K562 (cell line): ENCODE data around the gene CTDSPL. TPM values are rescaled to one million over a fixed set of nuclear protein-coding genes. Genes with fewer than 3 reads are reported as not detected.

Source experiments
- CHD7 ChIP-seq: fragments of 200-600 bp; sonication (generic); IDR thresholded peaks from one replicate; pipeline ENCODE4 v1.6.1; 2012; ENCODE audit warnings: mild to moderate bottlenecking, low read depth, low read length, inconsistent platforms
- CSDE1 ChIP-seq, 2 experiments: fragments of 450-650 bp; IDR thresholded peaks; 2 replicates each; pipeline ENCODE4 v1.6.1; 2016; ENCODE audit warnings: mild to moderate bottlenecking in 1 of 2
- E4F1 ChIP-seq: fragments of 250-450 bp; sonication (Bioruptor Pico); IDR thresholded peaks from 2 replicates; pipeline ENCODE4 v1.5.0; 2021; ENCODE audit warnings: mild to moderate bottlenecking, borderline replicate concordance
- FOXP1 ChIP-seq: sonication (generic); formaldehyde crosslinking; IDR thresholded peaks from 2 replicates; pipeline ENCODE4 v1.8.0; 2022; ENCODE audit warnings: mild to moderate bottlenecking, missing genetic modification reagents
- GTF2F1 ChIP-seq: IDR thresholded peaks from 2 replicates; pipeline ENCODE4 v1.6.1; 2011; ENCODE audit warnings: low read depth, low read length, improper control_type of control experiment
- MECOM ChIP-seq: fragments of 250-450 bp; sonication (Bioruptor Pico); IDR thresholded peaks from 2 replicates; pipeline ENCODE4 v1.8.0; 2022; ENCODE audit warnings: inconsistent platforms
- RBM22 ChIP-seq: fragments of 200-400 bp; formaldehyde crosslinking; IDR thresholded peaks from 2 replicates; pipeline ENCODE4 v1.6.1; 2018; ENCODE audit warnings: low read length, low read depth; ENCODE audit not compliant: poor library complexity, severe bottlenecking
- SRSF1 ChIP-seq: fragments of 200-400 bp; formaldehyde crosslinking; IDR thresholded peaks from 2 replicates; pipeline ENCODE4 v1.6.1; 2017; ENCODE audit warnings: mild to moderate bottlenecking, low read depth, low read length, moderate library complexity
- ZNF384 ChIP-seq: IDR thresholded peaks from 2 replicates; pipeline ENCODE4 v1.6.1; 2012; ENCODE audit warnings: low read depth, low read length, improper control_type of control experiment
- ZNF639 ChIP-seq, 2 experiments: fragments of 200-800 bp in 1 of 2; sonication (Bioruptor generic) in 1 of 2; sonication (generic) in 1 of 2; formaldehyde crosslinking in 1 of 2; IDR thresholded peaks in 1 of 2; conservative IDR thresholded peaks in 1 of 2; 2 replicates each; pipeline versions ENCODE4 v1.5.0 to v1.6.1; 2016 to 2020; ENCODE audit warnings: missing compliant biosample characterization in 1 of 2, missing genetic modification characterization in 1 of 2, missing genetic modification reagents in 1 of 2
- polyA plus RNA-seq, 8 experiments: library from polyadenylated mRNA; depleted of rRNA in 4 of 8; stranded (reverse) in 5 of 8; unstranded in 3 of 8; fragments of >200 nt; fragmentation: Nextera tagmentation in 2 of 8; fragmentation: Illumina TruSeq in 1 of 8; extraction: Ambion mirVana in 2 of 8; extraction: Trizol in 1 of 8; gene quantifications; 2 replicates each; pipeline versions ENCODE4 v1.2.1 to v1.2.3, GENCODE V29; 2011 to 2014; ENCODE audit warnings: inconsistent platforms in 1 of 8, missing spikeins in 1 of 8
- total RNA-seq, 7 experiments: library from RNA; depleted of rRNA in 6 of 7; stranded (reverse); fragments of >200 nt in 6 of 7; fragmentation: Illumina TruSeq in 2 of 7; extraction: Trizol in 2 of 7; gene quantifications; 2 replicates each; pipeline versions ENCODE4 v1.2.1 to v1.2.3, GENCODE V29; 2011 to 2021; ENCODE audit warnings: low replicate concordance in 1 of 7

CTDSPL gene
- total and polyA plus RNA-seq, 9 of the 15 experiments (the other 6 are each of a cell fraction or from before 2014, with no cell fraction given): 5.1 to 19.3 (median 11.3) TPM

- TF ChIP-seq CHD7 (no peak), GTF2F1 (no peak), MECOM (CRISPR knock-in tag) (no peak), E4F1 (CRISPR knock-in tag) (no peak), SRSF1 (no peak), ZNF639 (CRISPR knock-in tag; conservative IDR thresholded peaks at IDR 0.05 in 1 of 2, IDR thresholded peaks at IDR 0.05 in 1 of 2) (no peak), FOXP1 (CRISPR knock-in tag) (no peak), ZNF384 (no peak), CSDE1 (IDR thresholded peaks at IDR 0.05) (no peak), RBM22 (no peak)
Observed at GRCh38 chr3:37916685-37917084, 55.0 kb downstream of the CTDSPL start (continued).
